IgD-negative memory B cell (primary cell): ENCODE data around the gene SLC4A1. TPM values are rescaled to one million over a fixed set of nuclear protein-coding genes. Genes with fewer than 3 reads are reported as not detected.
A peak's percentile ranks its signal among the peaks of the same experiment; 100 is the strongest.
"Not testable (repeated sequence)": the region's sequence is repeated elsewhere in the genome, so short reads cannot be mapped to it uniquely, and the experiment has no call there.

Experiments
- H3K27ac Mint-ChIP-seq, 3 donors: one replicate each; pipeline ENCODE4 v1.8.0; 2020 to 2022; ENCODE audit warnings: mild to moderate bottlenecking in 3 of 3, mixed read lengths in 3 of 3, moderate library complexity in 1 of 3
- H3K27me3 Mint-ChIP-seq: one replicate; pipeline ENCODE4 v1.8.0; 2021; ENCODE audit warnings: mixed read lengths
- H3K36me3 Mint-ChIP-seq: one replicate; pipeline ENCODE4 v1.8.0; 2020; ENCODE audit warnings: mild to moderate bottlenecking, mixed read lengths
- H3K4me1 Mint-ChIP-seq, 3 donors: one replicate each; pipeline ENCODE4 v1.8.0; 2020 to 2022; ENCODE audit warnings: mixed read lengths in 3 of 3, mild to moderate bottlenecking in 1 of 3
- H3K4me3 Mint-ChIP-seq, 4 donors: one replicate each; pipeline ENCODE4 v1.8.0; 2020 to 2022; ENCODE audit warnings: mild to moderate bottlenecking in 4 of 4, mixed read lengths in 4 of 4, moderate library complexity in 3 of 4
- H3K9me3 Mint-ChIP-seq, 3 donors: one replicate each; pipeline ENCODE4 v1.8.0; 2020 to 2021; ENCODE audit warnings: mixed read lengths in 3 of 3, mild to moderate bottlenecking in 1 of 3
- polyA plus RNA-seq: library from polyadenylated mRNA; unstranded; fragments of 300-500 nt; fragmentation: Illumina TruSeq; gene quantifications from one replicate; pipeline ENCODE4 v1.2.3, GENCODE V29; 2021

SLC4A1 gene
- polyA plus RNA-seq, 1 donor from 2014 or later: not detected

GRCh38 chr17:44255915-44256314, 12.0 kb downstream of the SLC4A1 start:
- H3K9me3 Mint-ChIP-seq: peaks cover 0 to 2% (median 0%) of the 10 kb centered on the region in 3 donors
- H3K27ac Mint-ChIP-seq: no peak overlapping the region
- H3K4me3 Mint-ChIP-seq: no peak overlapping the region
- peaks cover 0 to 3% (median 2%) of the 10 kb centered on the region in 3 donors for H3K4me1 Mint-ChIP-seq
- peaks cover 2% of the 10 kb centered on the region for H3K36me3 Mint-ChIP-seq
- H3K27me3 Mint-ChIP-seq: peaks cover 3% of the 10 kb centered on the region

- Mint-ChIP-seq H3K4me1 (peaks cover 0 to 2% (median 0%) of the 10 kb centered on the region in 3 donors), H3K4me3 (peak overlapping the region in 1 of 4 donors; percentile 73), H3K36me3 (peaks cover 2% of the 10 kb centered on the region), H3K27me3 (peaks cover 3% of the 10 kb centered on the region), H3K27ac (no peak overlapping the region), H3K9me3 (peaks cover 0 to 2% (median 0%) of the 10 kb centered on the region in 3 donors)
Measured at GRCh38 chr17:44254361-44255095, 13.4 kb downstream of the SLC4A1 start.

GRCh38 chr17:44253006-44253405, 14.9 kb downstream of the SLC4A1 start:
- Mint-ChIP-seq H3K9me3 (peaks cover 0 to 2% (median 0%) of the 10 kb centered on the region in 3 donors), H3K27ac (no peak overlapping the region), H3K4me3 (no peak overlapping the region), H3K4me1 (peaks cover 3 to 10% (median 5%) of the 10 kb centered on the region in 3 donors), H3K27me3 (peaks cover 3% of the 10 kb centered on the region), H3K36me3 (peaks cover 2% of the 10 kb centered on the region)

- Mint-ChIP-seq H3K4me3 (peak overlapping the region in 1 of 4 donors; percentile 6), H3K4me1 (peaks cover 14 to 21% (median 17%) of the 10 kb centered on the region in 3 donors), H3K36me3 (peaks cover 2% of the 10 kb centered on the region), H3K27ac (peak overlapping the region in 1 of 3 donors; percentile 77), H3K27me3 (peaks cover 3% of the 10 kb centered on the region), H3K9me3 (peaks cover 0 to 2% (median 0%) of the 10 kb centered on the region in 3 donors)
Measured at GRCh38 chr17:44251062-44251461, 16.9 kb downstream of the SLC4A1 start.

GRCh38 chr17:44249501-44250246, 18.3 kb downstream of the SLC4A1 start:
- peaks cover 22 to 29% (median 28%) of the 10 kb centered on the region in 3 donors for H3K4me1 Mint-ChIP-seq

GRCh38 chr17:44247876-44248736, 19.8 kb downstream of the SLC4A1 start:
- peak overlapping the region in 1 of 3 donors; percentile 64 for H3K27ac Mint-ChIP-seq
- H3K36me3 Mint-ChIP-seq: peaks cover 2% of the 10 kb centered on the region
- peak overlapping the region in 2 of 4 donors; percentile 26 to 37 for H3K4me3 Mint-ChIP-seq
- H3K27me3 Mint-ChIP-seq: no peaks in the 10 kb centered on the region
- H3K4me1 Mint-ChIP-seq: peaks cover 24 to 32% (median 32%) of the 10 kb centered on the region in 3 donors
- peaks cover 0 to 3% (median 0%) of the 10 kb centered on the region in 3 donors for H3K9me3 Mint-ChIP-seq

More at GRCh38 chr17:44249501-44250246, 18.3 kb downstream of the SLC4A1 start:
- Mint-ChIP-seq H3K27ac (no peak overlapping the region), H3K9me3 (peaks cover 0 to 3% (median 0%) of the 10 kb centered on the region in 3 donors), H3K36me3 (peaks cover 4% of the 10 kb centered on the region), H3K27me3 (peaks cover 3% of the 10 kb centered on the region), H3K4me3 (peak overlapping the region in 2 of 4 donors; percentile 44 to 66)

- peaks cover 0 to 3% (median 0%) of the 10 kb centered on the region in 3 donors for H3K9me3 Mint-ChIP-seq
- H3K27me3 Mint-ChIP-seq: no peaks in the 10 kb centered on the region
- H3K4me1 Mint-ChIP-seq: peaks cover 27 to 33% (median 33%) of the 10 kb centered on the region in 3 donors
- H3K4me3 Mint-ChIP-seq: peak overlapping the region in 3 of 4 donors; percentile 46 to 78 (median 60)
- H3K36me3 Mint-ChIP-seq: peaks cover 2% of the 10 kb centered on the region
- peak overlapping the region in 1 of 3 donors; percentile 64 for H3K27ac Mint-ChIP-seq
Measured at GRCh38 chr17:44247440-44247841, 20.5 kb downstream of the SLC4A1 start.

GRCh38 chr17:44241106-44241624, 26.8 kb downstream of the SLC4A1 start:
- H3K36me3 Mint-ChIP-seq: peaks cover 2% of the 10 kb centered on the region
- H3K9me3 Mint-ChIP-seq: peaks cover 0 to 3% (median 0%) of the 10 kb centered on the region in 3 donors
- peaks cover 18 to 23% (median 19%) of the 10 kb centered on the region in 3 donors for H3K4me1 Mint-ChIP-seq
- H3K27me3 Mint-ChIP-seq: no peaks in the 10 kb centered on the region
- H3K4me3 Mint-ChIP-seq: peak overlapping the region in 1 of 4 donors; percentile 41
- peak overlapping the region in 1 of 3 donors; percentile 18 for H3K27ac Mint-ChIP-seq

- H3K36me3 Mint-ChIP-seq, H3K27me3 Mint-ChIP-seq, H3K4me3 Mint-ChIP-seq, H3K9me3 Mint-ChIP-seq, H3K4me1 Mint-ChIP-seq, H3K27ac Mint-ChIP-seq: not testable (repeated sequence)
Measured at GRCh38 chr17:44237886-44238285, 30.0 kb downstream of the SLC4A1 start.

GRCh38 chr17:44236444-44236991, 31.4 kb downstream of the SLC4A1 start:
- H3K4me1 Mint-ChIP-seq: peaks cover 5 to 8% (median 5%) of the 10 kb centered on the region in 3 donors
- H3K27ac Mint-ChIP-seq: no peak overlapping the region
- H3K27me3 Mint-ChIP-seq: no peaks in the 10 kb centered on the region
- no peaks in the 10 kb centered on the region for H3K36me3 Mint-ChIP-seq
- H3K9me3 Mint-ChIP-seq: no peaks in the 10 kb centered on the region
- no peak overlapping the region for H3K4me3 Mint-ChIP-seq

GRCh38 chr17:44235583-44235936, 32.4 kb downstream of the SLC4A1 start:
- Mint-ChIP-seq H3K4me1 (peaks cover 0 to 2% (median 0%) of the 10 kb centered on the region in 3 donors), H3K27me3 (no peaks in the 10 kb centered on the region), H3K36me3 (no peaks in the 10 kb centered on the region), H3K4me3 (no peak overlapping the region), H3K9me3 (no peaks in the 10 kb centered on the region), H3K27ac (no peak overlapping the region)

- Mint-ChIP-seq H3K36me3 (no peaks in the 10 kb centered on the region), H3K4me3 (no peak overlapping the region), H3K27me3 (no peaks in the 10 kb centered on the region), H3K4me1 (peaks cover 0 to 4% (median 0%) of the 10 kb centered on the region in 3 donors), H3K27ac (no peak overlapping the region), H3K9me3 (no peaks in the 10 kb centered on the region)
Measured at GRCh38 chr17:44233582-44233981, 34.4 kb downstream of the SLC4A1 start.

GRCh38 chr17:44232061-44232460, 35.9 kb downstream of the SLC4A1 start:
- no peaks in the 10 kb centered on the region for H3K27me3 Mint-ChIP-seq
- peak overlapping the region in 1 of 3 donors; percentile 20 for H3K27ac Mint-ChIP-seq

GRCh38 chr17:44230140-44230539, 37.8 kb downstream of the SLC4A1 start:
- H3K36me3 Mint-ChIP-seq: no peaks in the 10 kb centered on the region
- H3K4me3 Mint-ChIP-seq: peak overlapping the region in 1 of 4 donors; percentile 41
- H3K27ac Mint-ChIP-seq: no peak overlapping the region
- no peaks in the 10 kb centered on the region for H3K27me3 Mint-ChIP-seq
- peaks cover 0 to 1% (median 0%) of the 10 kb centered on the region in 3 donors for H3K4me1 Mint-ChIP-seq
- no peaks in the 10 kb centered on the region for H3K9me3 Mint-ChIP-seq

More at GRCh38 chr17:44232061-44232460, 35.9 kb downstream of the SLC4A1 start:
- peak overlapping the region in 1 of 4 donors; percentile 58 for H3K4me3 Mint-ChIP-seq
- H3K36me3 Mint-ChIP-seq: no peaks in the 10 kb centered on the region
- peaks cover 0 to 4% (median 0%) of the 10 kb centered on the region in 3 donors for H3K4me1 Mint-ChIP-seq
- no peaks in the 10 kb centered on the region for H3K9me3 Mint-ChIP-seq
